IMR-90 (cell line): ENCODE data around the gene CRTAC1.

Experiments used
- CEBPB ChIP-seq: IDR thresholded peaks from 2 replicates; pipeline ENCODE4 v1.6.1; 2012; ENCODE audit warnings: low read depth, low read length, improper control_type of control experiment
- CTCF ChIP-seq: conservative IDR thresholded peaks from 2 replicates; pipeline ENCODE4 v1.5.1; 2012; ENCODE audit warnings: mild to moderate bottlenecking, low read depth, low read length, improper control_type of control experiment
- POLR2A ChIP-seq: IDR thresholded peaks from 2 replicates; pipeline ENCODE4 v1.6.1; 2012; ENCODE audit warnings: mild to moderate bottlenecking, low read depth, low read length

- no peak for TF ChIP-seq POLR2A
- no peak for TF ChIP-seq CTCF
- no peak for TF ChIP-seq CEBPB
Measured at GRCh38 chr10:97842656-97843280, 187.7 kb downstream of the CRTAC1 start.
